K562 (cell line): Measurements from ENCODE around the gene CCDC187. TPM values are rescaled to one million over a fixed set of nuclear protein-coding genes. Genes with fewer than 3 reads are reported as not detected.

ENCODE experiments used
- ASH1L ChIP-seq: fragments of 450-650 bp; IDR thresholded peaks from 2 replicates; pipeline ENCODE4 v1.6.1; 2018; ENCODE audit warnings: borderline replicate concordance, mild to moderate bottlenecking, low read depth; ENCODE audit not compliant: partially characterized antibody
- ATF1 ChIP-seq, 2 experiments: fragments of 450-650 bp in 1 of 2; IDR thresholded peaks; 2 replicates each; pipeline ENCODE4 v1.6.1; 2016; ENCODE audit warnings: missing compliant biosample characterization in 1 of 2, missing genetic modification characterization in 1 of 2
- ATF7 ChIP-seq: fragments of 450-650 bp; IDR thresholded peaks from 2 replicates; pipeline ENCODE4 v1.7.1; 2014; ENCODE audit warnings: mild to moderate bottlenecking, moderate library complexity
- CBFA2T2 ChIP-seq: fragments of 450-650 bp; conservative IDR thresholded peaks from 2 replicates; pipeline ENCODE4 v1.6.1; 2017; ENCODE audit warnings: mild to moderate bottlenecking
- EGR1 ChIP-seq: fragments of 450-650 bp; conservative IDR thresholded peaks from 2 replicates; pipeline ENCODE4 v1.6.1; 2017; ENCODE audit warnings: mild to moderate bottlenecking
- FOXM1 ChIP-seq, 2 experiments: fragments of 450-650 bp in 1 of 2; sonication (generic) in 1 of 2; formaldehyde crosslinking in 1 of 2; IDR thresholded peaks; 2 replicates each; pipeline versions ENCODE4 v1.6.1 to v1.9.0; 2017 to 2022; ENCODE audit warnings: low read depth in 2 of 2, mild to moderate bottlenecking in 2 of 2, missing genetic modification reagents in 1 of 2, moderate library complexity in 1 of 2
- FOXP4 ChIP-seq: sonication (generic); formaldehyde crosslinking; IDR thresholded peaks from 2 replicates; pipeline ENCODE4 v1.8.0; 2022; ENCODE audit warnings: mild to moderate bottlenecking, missing genetic modification reagents, borderline replicate concordance
- IFI16 ChIP-seq: fragments of 250-450 bp; sonication (Bioruptor Pico); IDR thresholded peaks from 2 replicates; pipeline ENCODE4 v2.1.2; 2022; ENCODE audit warnings: mild to moderate bottlenecking, inconsistent platforms
- MYC ChIP-seq, 2 experiments: fragments of 250-450 bp in 1 of 2; sonication (Bioruptor Pico) in 1 of 2; IDR thresholded peaks; 2 replicates each; pipeline versions ENCODE4 v1.5.1 to v1.6.1; 2012 to 2021; ENCODE audit warnings: low read depth in 2 of 2, borderline replicate concordance in 1 of 2, improper control_type of control experiment in 1 of 2, low read length in 1 of 2, mild to moderate bottlenecking in 1 of 2, moderate library complexity in 1 of 2
- NFIC ChIP-seq: fragments of 450-650 bp; IDR thresholded peaks from 2 replicates; pipeline ENCODE4 v1.6.1; 2017; ENCODE audit warnings: mild to moderate bottlenecking, inconsistent platforms
- NFRKB ChIP-seq: fragments of 450-650 bp; IDR thresholded peaks from 2 replicates; pipeline ENCODE4 v1.6.1; 2016; ENCODE audit warnings: low read depth
- RBBP5 ChIP-seq: fragments of 200-600 bp; sonication (generic); IDR thresholded peaks from 2 replicates; pipeline ENCODE4 v1.6.1; 2012; ENCODE audit warnings: borderline replicate concordance, mild to moderate bottlenecking, low read length, control low read depth, inconsistent platforms; ENCODE audit not compliant: insufficient read depth, poor library complexity, severe bottlenecking
- RCOR1 ChIP-seq, 2 experiments: IDR thresholded peaks; 2 replicates each; pipeline ENCODE4 v1.6.1; 2012; ENCODE audit warnings: low read depth in 2 of 2, low read length in 2 of 2, borderline replicate concordance in 1 of 2, improper control_type of control experiment in 1 of 2
- SAFB ChIP-seq: fragments of 200-400 bp; formaldehyde crosslinking; IDR thresholded peaks from 2 replicates; pipeline ENCODE4 v1.6.1; 2017; ENCODE audit warnings: low read depth, low read length, borderline replicate concordance
- SMAD3 ChIP-seq: fragments of 450-650 bp; formaldehyde crosslinking; conservative IDR thresholded peaks from 2 replicates; pipeline ENCODE4 v1.4.0; 2020; ENCODE audit warnings: mild to moderate bottlenecking
- ZNF134 ChIP-seq: fragments of 250-450 bp; sonication (Bioruptor Pico); conservative IDR thresholded peaks from 2 replicates; pipeline ENCODE4 v1.4.0; 2020
- ZNF165 ChIP-seq: fragments of 250-450 bp; sonication (Bioruptor Pico); IDR thresholded peaks from 2 replicates; pipeline ENCODE4 v1.4.0; 2020; ENCODE audit warnings: borderline replicate concordance
- ZNF444 ChIP-seq: fragments of 250-450 bp; sonication (Bioruptor Pico); IDR thresholded peaks from 2 replicates; pipeline ENCODE4 v1.4.0; 2020; ENCODE audit warnings: mild to moderate bottlenecking, moderate library complexity
- polyA plus RNA-seq, 8 experiments: library from polyadenylated mRNA; depleted of rRNA in 4 of 8; stranded (reverse) in 5 of 8; unstranded in 3 of 8; fragments of >200 nt; fragmentation: Nextera tagmentation in 2 of 8; fragmentation: Illumina TruSeq in 1 of 8; extraction: Ambion mirVana in 2 of 8; extraction: Trizol in 1 of 8; gene quantifications; 2 replicates each; pipeline versions ENCODE4 v1.2.1 to v1.2.3, GENCODE V29; 2011 to 2014; ENCODE audit warnings: inconsistent platforms in 1 of 8, missing spikeins in 1 of 8
- total RNA-seq, 7 experiments: library from RNA; depleted of rRNA in 6 of 7; stranded (reverse); fragments of >200 nt in 6 of 7; fragmentation: Illumina TruSeq in 2 of 7; extraction: Trizol in 2 of 7; gene quantifications; 2 replicates each; pipeline versions ENCODE4 v1.2.1 to v1.2.3, GENCODE V29; 2011 to 2021; ENCODE audit warnings: low replicate concordance in 1 of 7
- TF ChIP-seq, protein P1 (sequence below), 2 experiments: IDR thresholded peaks; 2 replicates each; pipeline ENCODE4 v1.6.1; 2012; ENCODE audit warnings: improper control_type of control experiment in 2 of 2, low read depth in 2 of 2, low read length in 2 of 2, borderline replicate concordance in 1 of 2

Gene CCDC187
- total and polyA plus RNA-seq, 9 of the 15 experiments (the other 6 are each of a cell fraction or from before 2014, with no cell fraction given) = not detected

DNA sequence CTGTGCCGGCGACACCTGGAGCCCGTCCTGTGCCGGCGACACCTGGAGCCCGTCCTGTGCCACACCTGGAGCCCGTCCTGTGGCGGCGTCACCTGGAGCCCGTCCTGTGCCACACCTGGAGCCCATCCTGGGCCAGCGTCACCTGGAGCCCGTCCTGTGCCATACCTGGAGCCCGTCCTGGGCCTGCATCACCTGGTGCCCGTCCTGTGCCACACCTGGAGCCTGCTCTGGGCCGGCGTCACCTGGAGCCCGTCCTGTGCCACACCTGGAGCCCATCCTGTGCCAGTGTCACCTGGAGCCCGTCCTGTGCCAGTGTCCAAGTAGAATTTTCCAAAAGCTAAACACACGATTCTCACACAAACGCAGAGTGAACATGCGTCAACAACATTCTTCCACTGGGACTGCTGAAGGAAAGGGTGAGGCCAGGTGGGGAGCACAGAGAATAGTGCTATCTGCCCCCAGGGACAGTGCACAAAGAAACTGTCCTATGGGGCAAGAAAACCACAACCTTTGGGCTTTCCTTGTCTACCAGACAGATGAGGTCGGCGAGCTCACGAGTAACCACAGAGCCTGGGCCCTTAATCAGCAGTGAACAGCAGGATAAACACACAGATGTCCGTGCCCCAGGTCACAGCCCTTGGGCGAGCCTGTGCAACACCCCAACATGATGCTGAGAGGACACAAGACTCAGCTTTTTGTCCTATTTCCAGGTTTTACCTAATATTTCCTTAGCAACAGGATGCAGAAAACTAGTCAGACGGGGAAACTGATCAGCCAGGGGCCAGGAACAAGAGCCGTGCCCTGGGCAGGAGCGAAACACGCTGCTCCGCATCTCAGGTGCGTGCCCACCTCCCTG is 66.2 kb downstream of the CCDC187 start (continued):
- TF ChIP-seq, protein P1, sequence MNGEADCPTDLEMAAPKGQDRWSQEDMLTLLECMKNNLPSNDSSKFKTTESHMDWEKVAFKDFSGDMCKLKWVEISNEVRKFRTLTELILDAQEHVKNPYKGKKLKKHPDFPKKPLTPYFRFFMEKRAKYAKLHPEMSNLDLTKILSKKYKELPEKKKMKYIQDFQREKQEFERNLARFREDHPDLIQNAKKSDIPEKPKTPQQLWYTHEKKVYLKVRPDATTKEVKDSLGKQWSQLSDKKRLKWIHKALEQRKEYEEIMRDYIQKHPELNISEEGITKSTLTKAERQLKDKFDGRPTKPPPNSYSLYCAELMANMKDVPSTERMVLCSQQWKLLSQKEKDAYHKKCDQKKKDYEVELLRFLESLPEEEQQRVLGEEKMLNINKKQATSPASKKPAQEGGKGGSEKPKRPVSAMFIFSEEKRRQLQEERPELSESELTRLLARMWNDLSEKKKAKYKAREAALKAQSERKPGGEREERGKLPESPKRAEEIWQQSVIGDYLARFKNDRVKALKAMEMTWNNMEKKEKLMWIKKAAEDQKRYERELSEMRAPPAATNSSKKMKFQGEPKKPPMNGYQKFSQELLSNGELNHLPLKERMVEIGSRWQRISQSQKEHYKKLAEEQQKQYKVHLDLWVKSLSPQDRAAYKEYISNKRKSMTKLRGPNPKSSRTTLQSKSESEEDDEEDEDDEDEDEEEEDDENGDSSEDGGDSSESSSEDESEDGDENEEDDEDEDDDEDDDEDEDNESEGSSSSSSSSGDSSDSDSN (IDR thresholded peaks at IDR 0.05; ENCODE audit: borderline replicate concordance in 1 of 2, low read depth in 2 of 2, low read length in 2 of 2) = no peak
- TF ChIP-seq SAFB = no peak
- 0 out of 2 replicates have a peak, but pooled peaks have one; percentile 13 for TF ChIP-seq SMAD3 (CRISPR knock-in tag)
- no peak for TF ChIP-seq ASH1L
- no peak for TF ChIP-seq ZNF134 (CRISPR knock-in tag)
- peak; percentile 66; the same call in 1 of the 2 replicates for TF ChIP-seq FOXM1 (IDR thresholded peaks at IDR 0.05; ENCODE audit: low read depth)
- no peak for TF ChIP-seq FOXM1 (CRISPR knock-in tag; IDR thresholded peaks at IDR 0.05; ENCODE audit: low read depth)
- no peak for TF ChIP-seq MYC (IDR thresholded peaks at IDR 0.05; ENCODE audit: low read depth, low read length)
- TF ChIP-seq MYC (CRISPR knock-in tag; IDR thresholded peaks at IDR 0.05; ENCODE audit: borderline replicate concordance, low read depth) = no peak
- TF ChIP-seq NFIC = peak; percentile 77
- TF ChIP-seq ATF1 (CRISPR knock-in tag; IDR thresholded peaks at IDR 0.05) = no peak
- TF ChIP-seq ATF1 (tag; IDR thresholded peaks at IDR 0.05) = 0 out of 2 replicates have a peak, but pooled peaks have one; percentile 5
- no peak for TF ChIP-seq ZNF165 (CRISPR knock-in tag)
- TF ChIP-seq EGR1 = no peak
- TF ChIP-seq RCOR1 (IDR thresholded peaks at IDR 0.05; ENCODE audit: borderline replicate concordance in 1 of 2, low read depth in 2 of 2, low read length in 2 of 2) = peak in 1 of 2 experiments; percentile 64; a peak in 2 of 4 replicates
- TF ChIP-seq FOXP4 (CRISPR knock-in tag) = no peak
- 0 out of 2 replicates have a peak, but pooled peaks have one; percentile 12 for TF ChIP-seq ZNF444
- no peak for TF ChIP-seq IFI16 (CRISPR knock-in tag)
- TF ChIP-seq ATF7 = peak; percentile 40; the same call in 1 of the 2 replicates
- TF ChIP-seq CBFA2T2 = peak; percentile 94
- no peak for TF ChIP-seq NFRKB
- TF ChIP-seq RBBP5 = peak; percentile 55
